GM12878 (cell line): ENCODE results near the gene DESI2. TPM values are rescaled to one million over a fixed set of nuclear protein-coding genes. Genes with fewer than 3 reads are reported as not detected.

ENCODE experiments used
- BCL3 ChIP-seq: IDR thresholded peaks from 2 replicates; pipeline ENCODE4 v1.6.1; 2011; ENCODE audit warnings: borderline replicate concordance, low read depth, mild to moderate bottlenecking, moderate library complexity, low read length; ENCODE audit not compliant: insufficient read depth, poor library complexity, severe bottlenecking
- BMI1 ChIP-seq: fragments of 450-650 bp; IDR thresholded peaks from 2 replicates; pipeline ENCODE4 v1.6.1; 2016; ENCODE audit warnings: mild to moderate bottlenecking, moderate library complexity, borderline replicate concordance
- BRCA1 ChIP-seq: IDR thresholded peaks from 2 replicates; pipeline ENCODE4 v1.6.1; 2011; ENCODE audit warnings: low read depth, low read length, improper control_type of control experiment
- CBFB ChIP-seq: IDR thresholded peaks from 2 replicates; pipeline ENCODE4 v1.6.1; 2016; ENCODE audit warnings: antibody characterized with exemption, low read depth
- CUX1 ChIP-seq: IDR thresholded peaks from 2 replicates; pipeline ENCODE4 v1.6.1; 2012; ENCODE audit warnings: improper control_type of control experiment, low read depth, low read length; ENCODE audit not compliant: insufficient replicate concordance
- HDGF ChIP-seq: fragments of 450-650 bp; IDR thresholded peaks from 2 replicates; pipeline ENCODE4 v1.6.1; 2016; ENCODE audit warnings: antibody characterized with exemption
- PBX3 ChIP-seq: IDR thresholded peaks from 2 replicates; pipeline ENCODE4 v1.6.1; 2011; ENCODE audit warnings: mild to moderate bottlenecking, low read depth, low read length, moderate library complexity; ENCODE audit not compliant: insufficient replicate concordance
- STAT1 ChIP-seq: fragments of 450-650 bp; conservative IDR thresholded peaks from 2 replicates; pipeline ENCODE4 v1.6.1; 2014; ENCODE audit warnings: antibody characterized with exemption, mild to moderate bottlenecking
- STAT3 ChIP-seq: IDR thresholded peaks from 2 replicates; pipeline ENCODE4 v1.6.1; 2011; ENCODE audit warnings: low read depth, low read length, improper control_type of control experiment
- WRNIP1 ChIP-seq: IDR thresholded peaks from 2 replicates; pipeline ENCODE4 v1.6.1; 2011; ENCODE audit warnings: low read depth, low read length, improper control_type of control experiment, borderline replicate concordance
- polyA plus RNA-seq, 11 experiments: library from polyadenylated mRNA; depleted of rRNA in 4 of 11; unstranded in 6 of 11; stranded (reverse) in 5 of 11; fragments of >200 nt; fragmentation: Nextera tagmentation in 4 of 11; fragmentation: Illumina TruSeq in 1 of 11; extraction: Ambion mirVana in 4 of 11; extraction: Trizol in 1 of 11; gene quantifications; 1 replicate in 1 of 11; 2 replicates in 10 of 11; pipeline versions ENCODE4 v1.2.1 to v1.2.3, GENCODE V29; 2011 to 2016; ENCODE audit warnings: inconsistent platforms in 2 of 11, missing spikeins in 2 of 11, low read depth in 1 of 11
- total RNA-seq, 4 experiments: library from RNA; depleted of rRNA in 3 of 4; stranded (reverse); fragments of >200 nt in 3 of 4; fragmentation: Illumina TruSeq in 1 of 4; extraction: Trizol in 1 of 4; gene quantifications; 2 replicates each; pipeline versions ENCODE4 v1.2.1 to v1.2.3, GENCODE V29; 2013 to 2021

The DESI2 gene
- total and polyA plus RNA-seq, 10 of the 15 experiments (the other 5 are each of a cell fraction or from before 2014, with no cell fraction given): 6.2 to 21.5 (median 17.3) TPM

GRCh38 chr1:244652623-244653438 lies at the start of gene DESI2 (continued):
- TF ChIP-seq CUX1 (no peak), BRCA1 (no peak), PBX3 (no peak), CBFB (peak; percentile 60; the same call in 1 of the 2 replicates), STAT3 (no peak), STAT1 (no peak; the same call in 1 of the 2 replicates), BCL3 (no peak), WRNIP1 (no peak), BMI1 (no peak), HDGF (no peak)
